GM23338 (cell line): ENCODE data around the gene ANKRD2. TPM values are rescaled to one million over a fixed set of nuclear protein-coding genes. Genes with fewer than 3 reads are reported as not detected.

Experiments
- ATAC-seq: fragments of 200-7000 bp; cut with Tn5 transposase; 3 replicates; pipeline ENCODE4 v1.9.1; 2020
- DNase-seq: peaks from one replicate; pipeline ENCODE4 v3.0.0-alpha.2; 2015; ENCODE audit warnings: low spot score
- H2AFZ ChIP-seq: fragments of 200-600 bp; sonication (generic); 2 replicates; pipeline ENCODE4 v1.8.0; 2016; ENCODE audit warnings: antibody characterized with exemption, mild to moderate bottlenecking, moderate library complexity
- H3F3A ChIP-seq: fragments of 200-600 bp; sonication (generic); replicated peaks from 2 replicates; pipeline ENCODE4 v1.8.0; 2017; ENCODE audit warnings: antibody characterized with exemption, mixed run types, low read depth
- H3K27ac ChIP-seq: fragments of 200-600 bp; sonication (generic); 2 replicates; pipeline ENCODE4 v1.6.1; 2016; ENCODE audit warnings: low read depth
- H3K27me3 ChIP-seq: fragments of 200-600 bp; sonication (generic); 2 replicates; pipeline ENCODE4 v1.8.0; 2016; ENCODE audit warnings: mild to moderate bottlenecking, mixed run types, moderate library complexity; ENCODE audit not compliant: insufficient read depth
- H3K36me3 ChIP-seq: fragments of 200-600 bp; sonication (generic); 2 replicates; pipeline ENCODE4 v1.8.0; 2016; ENCODE audit warnings: mild to moderate bottlenecking; ENCODE audit not compliant: insufficient read depth
- H3K4me1 ChIP-seq: fragments of 200-600 bp; sonication (generic); 2 replicates; pipeline ENCODE4 v1.8.0; 2016; ENCODE audit warnings: mild to moderate bottlenecking, moderate library complexity; ENCODE audit not compliant: insufficient read depth
- H3K4me2 ChIP-seq: fragments of 200-600 bp; sonication (generic); 2 replicates; pipeline ENCODE4 v1.7.1; 2017; ENCODE audit warnings: mixed run types
- H3K4me3 ChIP-seq: fragments of 200-600 bp; sonication (generic); 2 replicates; pipeline ENCODE4 v1.6.1; 2016; ENCODE audit warnings: mixed run types
- H3K79me2 ChIP-seq: fragments of 200-600 bp; sonication (generic); replicated peaks from 2 replicates; pipeline ENCODE4 v1.8.0; 2017; ENCODE audit warnings: mild to moderate bottlenecking; ENCODE audit not compliant: insufficient read depth
- H3K9me2 ChIP-seq: fragments of 200-600 bp; sonication (generic); 2 replicates; pipeline ENCODE4 v1.8.0; 2017; ENCODE audit not compliant: insufficient read depth
- H4K20me1 ChIP-seq: fragments of 200-600 bp; sonication (generic); replicated peaks from 2 replicates; pipeline ENCODE4 v1.8.0; 2017; ENCODE audit warnings: mild to moderate bottlenecking; ENCODE audit not compliant: insufficient read depth
- H3K27ac Mint-ChIP-seq: 2 replicates; pipeline ENCODE4 v1.8.0; 2020; ENCODE audit warnings: inconsistent platforms, mild to moderate bottlenecking, moderate library complexity, mixed read lengths
- H3K27me3 Mint-ChIP-seq: 3 replicates; pipeline ENCODE4 v1.8.0; 2022; ENCODE audit warnings: low read depth, mild to moderate bottlenecking, moderate library complexity, mixed read lengths, inconsistent platforms; ENCODE audit not compliant: insufficient read depth, poor library complexity
- H3K36me3 Mint-ChIP-seq: 3 replicates; pipeline ENCODE4 v1.8.0; 2021; ENCODE audit warnings: low read depth, mild to moderate bottlenecking, inconsistent platforms, moderate library complexity, mixed read lengths
- H3K4me1 Mint-ChIP-seq: 3 replicates; pipeline ENCODE4 v1.8.0; 2020; ENCODE audit warnings: mild to moderate bottlenecking, inconsistent platforms, mixed read lengths
- H3K4me3 Mint-ChIP-seq: 3 replicates; pipeline ENCODE4 v1.8.0; 2021; ENCODE audit warnings: moderate library complexity, mild to moderate bottlenecking, inconsistent platforms, mixed read lengths
- H3K9me3 Mint-ChIP-seq: 3 replicates; pipeline ENCODE4 v1.8.0; 2020; ENCODE audit warnings: moderate library complexity, mild to moderate bottlenecking, inconsistent platforms, mixed read lengths
- CREB1 ChIP-seq: fragments of 250-450 bp; sonication (Bioruptor Pico); IDR thresholded peaks from 2 replicates; pipeline ENCODE4 v1.5.0; 2020; ENCODE audit warnings: low read depth, mild to moderate bottlenecking, moderate library complexity
- CTCF ChIP-seq, 2 experiments: fragments of 200-600 bp in 1 of 2; sonication (generic) in 1 of 2; conservative IDR thresholded peaks; 2 replicates each; pipeline versions ENCODE4 v1.5.1 to v1.6.1; 2016 to 2017; ENCODE audit warnings: antibody characterized with exemption in 2 of 2, low read depth in 2 of 2, mild to moderate bottlenecking in 2 of 2, moderate library complexity in 1 of 2
- ETS1 ChIP-seq: IDR thresholded peaks from 2 replicates; pipeline ENCODE4 v1.6.1; 2016; ENCODE audit warnings: antibody characterized with exemption
- EZH2 ChIP-seq: fragments of 200-600 bp; sonication (generic); IDR thresholded peaks from one replicate; pipeline ENCODE4 v1.8.0; 2017; ENCODE audit warnings: antibody characterized with exemption, mild to moderate bottlenecking, low read depth; ENCODE audit not compliant: unreplicated experiment
- EZH2phosphoT487 ChIP-seq: fragments of 200-600 bp; sonication (generic); IDR thresholded peaks from one replicate; pipeline ENCODE4 v1.8.1; 2018; ENCODE audit warnings: antibody characterized with exemption; ENCODE audit not compliant: unreplicated experiment
- JUNB ChIP-seq: IDR thresholded peaks from one replicate; pipeline ENCODE4 v1.6.1; 2016; ENCODE audit warnings: antibody characterized with exemption; ENCODE audit not compliant: unreplicated experiment
- NANOG ChIP-seq: IDR thresholded peaks from 2 replicates; pipeline ENCODE4 v1.6.1; 2016; ENCODE audit warnings: antibody characterized with exemption, borderline replicate concordance
- POLR2AphosphoS5 ChIP-seq: IDR thresholded peaks from 2 replicates; pipeline ENCODE4 v1.6.1; 2016; ENCODE audit warnings: antibody characterized with exemption, low read depth
- REST ChIP-seq: IDR thresholded peaks from one replicate; pipeline ENCODE4 v1.6.1; 2018; ENCODE audit warnings: antibody characterized with exemption; ENCODE audit not compliant: unreplicated experiment
- STAT1 ChIP-seq: IDR thresholded peaks from one replicate; pipeline ENCODE4 v1.6.1; 2016; ENCODE audit warnings: antibody characterized with exemption; ENCODE audit not compliant: unreplicated experiment
- ZNF114 ChIP-seq: fragments of 250-450 bp; sonication (Bioruptor Pico); IDR thresholded peaks from 2 replicates; pipeline ENCODE4 v1.5.0; 2020; ENCODE audit warnings: mild to moderate bottlenecking, moderate library complexity
- ZNF331 ChIP-seq: fragments of 250-450 bp; sonication (Bioruptor Pico); IDR thresholded peaks from 2 replicates; pipeline ENCODE4 v1.5.0; 2020; ENCODE audit warnings: low read depth, mild to moderate bottlenecking, moderate library complexity
- ZNF462 ChIP-seq: fragments of 250-450 bp; sonication (Bioruptor Pico); IDR thresholded peaks from 2 replicates; pipeline ENCODE4 v1.5.0; 2020; ENCODE audit warnings: mild to moderate bottlenecking, moderate library complexity
- polyA plus RNA-seq: library from polyadenylated mRNA; unstranded; fragments of >200 nt; fragmentation: Nextera tagmentation; extraction: Ambion mirVana; gene quantifications from 2 replicates; pipeline ENCODE4 v1.2.1, GENCODE V29; 2016
- total RNA-seq: library from RNA; depleted of rRNA; stranded (reverse); fragments of >200 nt; shearing (Covaris generic); gene quantifications from 2 replicates; pipeline ENCODE4 v1.2.3, GENCODE V29; 2014

ANKRD2 gene
- total and polyA plus RNA-seq, 2 experiments from 2014 or later: not detected

- Histone ChIP-seq H3K36me3 (no peaks in the 10 kb centered on the region), H2AFZ (no peak overlapping the region), H4K20me1 (peaks cover 2% of the 10 kb centered on the region; the same call in 1 of the 2 replicates), H3K27me3 (no peaks in the 10 kb centered on the region), H3K79me2 (no peaks in the 10 kb centered on the region; the same call in 1 of the 2 replicates), H3K4me2 (no peak overlapping the region), H3K27ac (no peak overlapping the region), H3K4me3 (no peak overlapping the region), H3F3A (0 out of 2 replicates have a peak, but pooled peaks cover 3% of the 10 kb centered on the region), H3K4me1 (no peaks in the 10 kb centered on the region), H3K9me2 (no peaks in the 10 kb centered on the region)
- peaks cover 5% of the 10 kb centered on the region for H3K27me3 Mint-ChIP-seq
- TF ChIP-seq EZH2 (no peak), CTCF (conservative IDR thresholded peaks at IDR 0.05; ENCODE audit: low read depth in 2 of 2) (no peak), EZH2phosphoT487 (no peak), POLR2AphosphoS5 (no peak), JUNB (no peak), NANOG (no peak), ZNF331 (CRISPR knock-in tag) (no peak), ZNF114 (CRISPR knock-in tag) (no peak), STAT1 (no peak), ZNF462 (CRISPR knock-in tag) (no peak), CREB1 (CRISPR knock-in tag) (no peak), REST (no peak), ETS1 (no peak)
- H3K9me3 Mint-ChIP-seq: peaks cover 21% of the 10 kb centered on the region
- H3K36me3 Mint-ChIP-seq: peaks cover 9% of the 10 kb centered on the region
- peaks cover 10% of the 10 kb centered on the region for H3K4me1 Mint-ChIP-seq
- DNase-seq: peak; percentile 61
- H3K4me3 Mint-ChIP-seq: no peak overlapping the region
- H3K27ac Mint-ChIP-seq: no peak overlapping the region
- ATAC-seq: no peak; the same call in 2 of the 3 replicates
These were observed 41.1 kb upstream of the ANKRD2 start for GRCh38 chr10:97531401-97531986.
